Upper lobe of left lung (tissue), 4 donors: Measurements from ENCODE around the gene SLC6A6.

Experiments
- CTCF ChIP-seq, 6 experiments: fragments of 450-650 bp in 4 of 6; fragments of 200-600 bp in 2 of 6; sonication (generic) in 2 of 6; IDR thresholded peaks; one replicate each; pipeline ENCODE4 v1.5.1; 2016 to 2019; ENCODE audit warnings: antibody characterized with exemption in 6 of 6
- EP300 ChIP-seq, 4 donors: sonication (generic); formaldehyde crosslinking; IDR thresholded peaks; one replicate each; pipeline ENCODE4 v1.5.1; 2017; ENCODE audit warnings: antibody characterized with exemption in 4 of 4, control low read depth in 2 of 4
- POLR2A ChIP-seq, 4 donors: fragments of 450-650 bp; IDR thresholded peaks; one replicate each; pipeline ENCODE4 v1.5.1; 2016 to 2017; ENCODE audit warnings: antibody characterized with exemption in 4 of 4, mild to moderate bottlenecking in 2 of 4
- POLR2AphosphoS5 ChIP-seq, 2 donors: sonication (generic); formaldehyde crosslinking; IDR thresholded peaks; one replicate each; pipeline ENCODE4 v1.5.1; 2017; ENCODE audit warnings: antibody characterized with exemption in 2 of 2

- TF ChIP-seq POLR2A (IDR thresholded peaks at IDR 0.05) (no peak), CTCF (IDR thresholded peaks at IDR 0.05) (no peak), EP300 (IDR thresholded peaks at IDR 0.05) (no peak), POLR2AphosphoS5 (IDR thresholded peaks at IDR 0.05) (no peak)
Observed at GRCh38 chr3:14520149-14520548, 117.7 kb downstream of the SLC6A6 start.
